Measurements from ENCODE around the gene LPP. TPM values are rescaled to one million over a fixed set of nuclear protein-coding genes. Genes with fewer than 3 reads are reported as not detected.
A peak's percentile ranks its signal among the peaks of the same experiment; 100 is the strongest.

LPP gene
- total and polyA plus RNA-seq, 9 donors: 15.9 to 280 (median 134) TPM

- Histone ChIP-seq H3K36me3 (no peaks in the 10 kb centered on the region), H3K9me3 (no peaks in the 10 kb centered on the region), H3K4me3 (no peak overlapping the region), H3K4me1 (ENCODE audit: insufficient read depth) (peaks cover 9% of the 10 kb centered on the region), H3K27me3 (no peaks in the 10 kb centered on the region), H3K27ac (no peak overlapping the region)
- DNase-seq: peak in 3 of 5 donors; percentile 30 to 67 (median 47)
- 9 to 14% (median 12%) methylated on average over 3 of the region's 3 CpGs for WGBS, 3 donors
- intact Hi-C loops (cut with DNase I): no loop called here
- TF ChIP-seq EP300 (IDR thresholded peaks at IDR 0.05): no peak
- TF ChIP-seq POLR2A (IDR thresholded peaks at IDR 0.05): no peak
- no peak for TF ChIP-seq CTCF (IDR thresholded peaks at IDR 0.05)
Measured at GRCh38 chr3:188772886-188773285, 618.9 kb downstream of the LPP start.

- 86 to 93% (median 90%) methylated on average over 3 of the region's 3 CpGs for WGBS, 3 donors
- no peaks in the 10 kb centered on the region for H3K36me3 ChIP-seq
- intact Hi-C loops (cut with DNase I): no loop called here
- no peaks in the 10 kb centered on the region for H3K27me3 ChIP-seq
- TF ChIP-seq POLR2A (IDR thresholded peaks at IDR 0.05) (no peak), EP300 (IDR thresholded peaks at IDR 0.05) (no peak), CTCF (IDR thresholded peaks at IDR 0.05) (no peak)
- H3K27ac ChIP-seq: no peak overlapping the region
- H3K4me3 ChIP-seq: no peak overlapping the region
- H3K4me1 ChIP-seq (ENCODE audit: insufficient read depth): peaks cover 10% of the 10 kb centered on the region
- H3K9me3 ChIP-seq: no peaks in the 10 kb centered on the region
- DNase-seq: no peak
Measured at GRCh38 chr3:188775412-188775811, 621.5 kb downstream of the LPP start.

- no peak for DNase-seq
- no peak overlapping the region for H3K27ac ChIP-seq
- H3K36me3 ChIP-seq: no peaks in the 10 kb centered on the region
- TF ChIP-seq EP300 (IDR thresholded peaks at IDR 0.05): no peak
- no peak for TF ChIP-seq CTCF (IDR thresholded peaks at IDR 0.05)
- no peak for TF ChIP-seq POLR2A (IDR thresholded peaks at IDR 0.05)
- intact Hi-C loops (cut with DNase I): no loop called here
- H3K4me1 ChIP-seq (ENCODE audit: insufficient read depth): peaks cover 10% of the 10 kb centered on the region
- H3K4me3 ChIP-seq: no peak overlapping the region
- H3K27me3 ChIP-seq: no peaks in the 10 kb centered on the region
- 16 to 27% (median 21%) methylated on average over 1 of the region's 1 CpG for WGBS, 3 donors
- no peaks in the 10 kb centered on the region for H3K9me3 ChIP-seq
Measured at GRCh38 chr3:188776447-188776846, 622.5 kb downstream of the LPP start.

GRCh38 chr3:188778091-188778852 lies 624.3 kb downstream of the LPP start:
- H3K36me3 ChIP-seq: no peaks in the 10 kb centered on the region
- peaks cover 6% of the 10 kb centered on the region for H3K4me1 ChIP-seq (ENCODE audit: insufficient read depth)
- no peak for DNase-seq
- no peak overlapping the region for H3K4me3 ChIP-seq
- TF ChIP-seq POLR2A (IDR thresholded peaks at IDR 0.05): no peak
- no peak for TF ChIP-seq EP300 (IDR thresholded peaks at IDR 0.05)
- no peak for TF ChIP-seq CTCF (IDR thresholded peaks at IDR 0.05)
- 93 to 98% (median 95%) methylated on average over 1 of the region's 1 CpG for WGBS, 3 donors
- H3K27ac ChIP-seq: no peak overlapping the region
- no peaks in the 10 kb centered on the region for H3K27me3 ChIP-seq
- H3K9me3 ChIP-seq: no peaks in the 10 kb centered on the region
- intact Hi-C loops (cut with DNase I): no loop called here

Data from ovary (tissue), 9 donors.